Lower leg skin (tissue), 3 donors: ENCODE results near the gene CX3CR1.

Source experiments
- POLR2A ChIP-seq, 2 donors: fragments of 450-650 bp; IDR thresholded peaks; one replicate each; pipeline ENCODE4 v1.6.1; 2016 to 2017; ENCODE audit warnings: antibody characterized with exemption in 2 of 2, mild to moderate bottlenecking in 1 of 2, moderate library complexity in 1 of 2
- TF ChIP-seq, protein P1 (sequence below), 3 donors: fragments of 450-650 bp; IDR thresholded peaks; one replicate each; pipeline ENCODE4 v1.5.1; 2016; ENCODE audit warnings: antibody characterized with exemption in 3 of 3, mild to moderate bottlenecking in 3 of 3, moderate library complexity in 2 of 3

DNA sequence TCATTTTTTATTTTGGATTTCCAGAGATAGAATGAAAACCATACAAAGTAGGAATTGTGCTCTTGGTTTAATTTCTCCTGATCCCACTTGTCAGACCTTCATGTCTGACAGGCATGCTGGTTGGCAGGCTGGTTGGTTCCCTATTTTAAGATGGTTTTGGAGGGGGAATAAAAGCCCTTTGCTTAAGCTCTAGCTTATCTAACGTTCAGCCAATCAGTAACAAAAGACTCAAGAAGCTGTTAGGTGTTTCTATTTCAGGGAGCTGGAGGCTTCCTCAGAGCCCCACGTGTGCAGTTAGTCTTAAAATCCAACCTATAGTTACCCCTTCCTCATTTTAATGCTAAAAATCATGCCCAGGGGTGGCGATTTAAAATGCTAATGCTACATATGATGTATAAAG lies 47.0 kb downstream of the CX3CR1 start:
- TF ChIP-seq, protein P1, sequence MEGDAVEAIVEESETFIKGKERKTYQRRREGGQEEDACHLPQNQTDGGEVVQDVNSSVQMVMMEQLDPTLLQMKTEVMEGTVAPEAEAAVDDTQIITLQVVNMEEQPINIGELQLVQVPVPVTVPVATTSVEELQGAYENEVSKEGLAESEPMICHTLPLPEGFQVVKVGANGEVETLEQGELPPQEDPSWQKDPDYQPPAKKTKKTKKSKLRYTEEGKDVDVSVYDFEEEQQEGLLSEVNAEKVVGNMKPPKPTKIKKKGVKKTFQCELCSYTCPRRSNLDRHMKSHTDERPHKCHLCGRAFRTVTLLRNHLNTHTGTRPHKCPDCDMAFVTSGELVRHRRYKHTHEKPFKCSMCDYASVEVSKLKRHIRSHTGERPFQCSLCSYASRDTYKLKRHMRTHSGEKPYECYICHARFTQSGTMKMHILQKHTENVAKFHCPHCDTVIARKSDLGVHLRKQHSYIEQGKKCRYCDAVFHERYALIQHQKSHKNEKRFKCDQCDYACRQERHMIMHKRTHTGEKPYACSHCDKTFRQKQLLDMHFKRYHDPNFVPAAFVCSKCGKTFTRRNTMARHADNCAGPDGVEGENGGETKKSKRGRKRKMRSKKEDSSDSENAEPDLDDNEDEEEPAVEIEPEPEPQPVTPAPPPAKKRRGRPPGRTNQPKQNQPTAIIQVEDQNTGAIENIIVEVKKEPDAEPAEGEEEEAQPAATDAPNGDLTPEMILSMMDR (IDR thresholded peaks at IDR 0.05): no peak
- no peak for TF ChIP-seq POLR2A (IDR thresholded peaks at IDR 0.05)
